HepG2 (cell line): ENCODE measurements around the gene FKBP1A. TPM values are rescaled to one million over a fixed set of nuclear protein-coding genes. Genes with fewer than 3 reads are reported as not detected.

ENCODE experiments used
- CEBPZ ChIP-seq: IDR thresholded peaks from 2 replicates; pipeline ENCODE4 v1.6.1; 2012; ENCODE audit warnings: low read length, improper control_type of control experiment
- HES4 ChIP-seq: sonication (generic); formaldehyde crosslinking; IDR thresholded peaks from 2 replicates; pipeline ENCODE4 v1.9.0; 2021; ENCODE audit warnings: mild to moderate bottlenecking, missing genetic modification reagents, borderline replicate concordance
- HOMEZ ChIP-seq: IDR thresholded peaks from 2 replicates; pipeline ENCODE4 v1.6.1; 2016; ENCODE audit warnings: low read depth
- HOXA7 ChIP-seq: sonication (generic); formaldehyde crosslinking; IDR thresholded peaks from 2 replicates; pipeline ENCODE4 v1.8.1; 2022; ENCODE audit warnings: mild to moderate bottlenecking, missing genetic modification reagents, moderate library complexity
- IKZF5 ChIP-seq: IDR thresholded peaks from 2 replicates; pipeline ENCODE4 v1.6.1; 2018; ENCODE audit warnings: missing genetic modification reagents, mild to moderate bottlenecking, missing compliant biosample characterization
- MEIS2 ChIP-seq: sonication (generic); formaldehyde crosslinking; IDR thresholded peaks from 2 replicates; pipeline ENCODE4 v1.9.0; 2021; ENCODE audit warnings: mild to moderate bottlenecking, missing genetic modification reagents
- MTERF4 ChIP-seq: sonication (generic); formaldehyde crosslinking; IDR thresholded peaks from 2 replicates; pipeline ENCODE4 v1.8.0; 2023; ENCODE audit warnings: mild to moderate bottlenecking, missing genetic modification reagents
- PPARG ChIP-seq: conservative IDR thresholded peaks from 2 replicates; pipeline ENCODE4 v1.6.1; 2016; ENCODE audit warnings: missing biosample characterization, missing genetic modification reagents
- PRPF4 ChIP-seq: fragments of 200-400 bp; formaldehyde crosslinking; IDR thresholded peaks from 2 replicates; pipeline ENCODE4 v1.6.1; 2016; ENCODE audit warnings: low read length, low read depth; ENCODE audit not compliant: poor library complexity, severe bottlenecking
- SALL1 ChIP-seq: sonication (generic); formaldehyde crosslinking; IDR thresholded peaks from 2 replicates; pipeline ENCODE4 v1.8.0; 2022; ENCODE audit warnings: mild to moderate bottlenecking, missing genetic modification reagents
- TMF1 ChIP-seq: sonication (generic); formaldehyde crosslinking; IDR thresholded peaks from 2 replicates; pipeline ENCODE4 v1.8.1; 2022; ENCODE audit warnings: low read depth, missing genetic modification reagents
- TOPORS ChIP-seq: sonication (generic); formaldehyde crosslinking; IDR thresholded peaks from 2 replicates; pipeline ENCODE4 v1.8.0; 2023; ENCODE audit warnings: mild to moderate bottlenecking, missing genetic modification reagents
- ZBTB14 ChIP-seq: sonication (generic); formaldehyde crosslinking; IDR thresholded peaks from 2 replicates; pipeline ENCODE4 v1.4.0; 2020; ENCODE audit warnings: missing genetic modification reagents
- ZNF12 ChIP-seq: sonication (generic); formaldehyde crosslinking; IDR thresholded peaks from 2 replicates; pipeline ENCODE4 v1.5.0; 2020; ENCODE audit warnings: missing genetic modification reagents
- ZNF781 ChIP-seq: sonication (generic); formaldehyde crosslinking; IDR thresholded peaks from 2 replicates; pipeline ENCODE4 v1.5.1; 2020; ENCODE audit warnings: borderline replicate concordance, mild to moderate bottlenecking, missing genetic modification reagents; ENCODE audit errors: not compliant biosample characterization
- ZNF788 ChIP-seq: sonication (generic); formaldehyde crosslinking; IDR thresholded peaks from 2 replicates; pipeline ENCODE4 v1.5.0; 2020; ENCODE audit warnings: mild to moderate bottlenecking, missing genetic modification reagents, borderline replicate concordance
- ZNF891 ChIP-seq: sonication (generic); formaldehyde crosslinking; IDR thresholded peaks from 2 replicates; pipeline ENCODE4 v1.5.0; 2020; ENCODE audit warnings: mild to moderate bottlenecking, missing genetic modification reagents
- ZSCAN25 ChIP-seq: sonication (generic); formaldehyde crosslinking; IDR thresholded peaks from 2 replicates; pipeline ENCODE4 v1.8.0; 2022; ENCODE audit warnings: mild to moderate bottlenecking, missing genetic modification reagents
- polyA plus RNA-seq, 8 experiments: library from polyadenylated mRNA; depleted of rRNA in 3 of 8; stranded (reverse) in 7 of 8; unstranded in 1 of 8; fragments of >200 nt; fragmentation: Illumina TruSeq in 4 of 8; extraction: Trizol in 4 of 8; gene quantifications; 2 replicates each; pipeline versions ENCODE4 v1.2.1 to v1.2.3, GENCODE V29; 2011 to 2016; ENCODE audit warnings: low read depth in 4 of 8, missing spikeins in 1 of 8, mixed read lengths in 1 of 8; ENCODE audit not compliant: insufficient read depth in 1 of 8
- total RNA-seq, 5 experiments: library from RNA; depleted of rRNA; stranded (reverse); fragments of >200 nt; fragmentation: Illumina TruSeq; extraction: Trizol; gene quantifications; 2 replicates each; pipeline ENCODE4 v1.2.3, GENCODE V29; 2016; ENCODE audit warnings: low read depth in 1 of 5

Gene FKBP1A
- total and polyA plus RNA-seq, 2 of the 13 experiments (the other 11 are each of a cell fraction or from before 2014, with no cell fraction given) = 119 to 468 TPM

- TF ChIP-seq MEIS2 (CRISPR knock-in tag) (no peak), ZNF788 (CRISPR knock-in tag) (no peak), HOXA7 (CRISPR knock-in tag) (no peak), ZNF891 (no peak), TOPORS (CRISPR knock-in tag) (no peak), TMF1 (peak; percentile 52; the same call in 1 of the 2 replicates), PRPF4 (no peak), ZSCAN25 (CRISPR knock-in tag) (no peak), MTERF4 (peak; percentile 65; the same call in 1 of the 2 replicates), PPARG (CRISPR knock-in tag) (no peak), SALL1 (CRISPR knock-in tag) (no peak), CEBPZ (no peak), HOMEZ (CRISPR knock-in tag) (no peak), HES4 (CRISPR knock-in tag) (peak; percentile 53; the same call in 1 of the 2 replicates), ZNF781 (CRISPR knock-in tag) (no peak), ZBTB14 (CRISPR knock-in tag) (no peak), IKZF5 (CRISPR knock-in tag) (no peak), ZNF12 (CRISPR knock-in tag) (no peak)
- TF ChIP-seq, all 625 proteins: peak for 37
Measured at GRCh38 chr20:1328680-1329330, 64.0 kb downstream of the FKBP1A start, which contains the start of gene SDCBP2 (continued).
